HG03097 (cell line): Measurements from ENCODE around the gene ZC3H13.

Source experiments
- ATAC-seq: cut with Tn5 transposase; IDR thresholded peaks from one replicate; pipeline ENCODE4 v1.9.1; 2021; ENCODE audit not compliant: unreplicated experiment, low FRiP score

ZC3H13 gene

GRCh38 chr13:46062185-46062584 lies 9.6 kb upstream of the ZC3H13 start:
- ATAC-seq = no peak

DNA sequence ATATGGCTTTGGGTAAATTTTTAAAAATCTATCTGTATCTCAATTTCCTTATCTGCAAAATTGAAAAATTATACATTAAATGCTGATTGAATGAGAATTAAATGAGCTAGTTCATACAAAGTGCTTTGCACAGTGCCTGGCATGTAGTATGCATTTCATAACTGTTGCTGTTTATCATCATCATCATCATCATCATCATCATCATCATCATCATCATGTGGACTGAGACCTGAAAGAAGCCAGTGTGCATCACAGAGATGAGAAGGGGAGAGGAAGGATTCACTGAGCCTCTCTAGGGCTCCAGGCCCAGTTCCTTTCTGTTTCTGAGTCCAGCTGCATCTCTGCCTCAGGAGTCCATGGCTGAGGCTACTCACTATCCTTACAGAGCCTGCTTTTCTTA lies 6.9 kb upstream of the ZC3H13 start:
- ATAC-seq = no peak

GRCh38 chr13:46058268-46058667 lies 5.7 kb upstream of the ZC3H13 start:
- ATAC-seq = no peak

- no peak for ATAC-seq
Observed at GRCh38 chr13:46057256-46058015, 4.9 kb upstream of the ZC3H13 start.

DNA sequence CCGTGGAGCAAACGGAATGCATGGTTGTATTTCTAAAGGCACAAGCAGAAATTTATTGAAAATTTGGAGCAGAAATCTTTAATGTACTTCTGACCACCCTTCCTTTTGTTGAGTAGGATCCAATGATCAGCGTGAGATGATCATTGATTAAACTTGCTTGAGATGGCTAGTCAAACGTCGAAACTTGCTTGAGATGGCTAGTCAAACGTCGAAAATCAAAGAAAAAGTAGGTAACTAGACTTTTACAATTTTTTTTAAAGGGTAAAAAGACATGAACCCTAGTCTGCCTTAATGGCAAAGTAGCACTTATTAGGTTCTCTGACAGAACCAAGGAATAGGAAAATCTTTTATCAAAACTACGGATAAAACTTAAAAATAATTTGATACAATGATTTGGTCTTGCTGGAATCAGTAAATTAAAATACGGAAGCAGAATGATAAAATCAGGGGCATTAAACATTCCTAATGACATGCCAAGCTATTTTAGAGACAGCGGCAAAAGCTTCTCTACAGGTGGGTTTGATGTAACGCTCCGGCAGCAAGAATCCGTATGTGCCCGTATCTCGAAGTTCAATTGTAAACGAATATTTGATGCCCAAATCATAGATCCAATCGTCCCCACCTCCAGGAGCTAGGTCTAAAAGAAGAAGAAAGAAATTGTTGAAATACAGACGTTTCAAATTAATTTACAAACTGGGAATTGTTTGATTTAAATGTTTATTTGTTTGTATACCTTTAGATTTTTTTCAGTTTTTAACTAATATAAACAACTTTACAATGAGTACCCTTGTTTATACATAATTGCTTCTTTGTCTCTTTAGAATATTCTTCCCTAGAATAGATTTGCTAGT lies 841 bp upstream of the ZC3H13 start:
- no peak for ATAC-seq

DNA sequence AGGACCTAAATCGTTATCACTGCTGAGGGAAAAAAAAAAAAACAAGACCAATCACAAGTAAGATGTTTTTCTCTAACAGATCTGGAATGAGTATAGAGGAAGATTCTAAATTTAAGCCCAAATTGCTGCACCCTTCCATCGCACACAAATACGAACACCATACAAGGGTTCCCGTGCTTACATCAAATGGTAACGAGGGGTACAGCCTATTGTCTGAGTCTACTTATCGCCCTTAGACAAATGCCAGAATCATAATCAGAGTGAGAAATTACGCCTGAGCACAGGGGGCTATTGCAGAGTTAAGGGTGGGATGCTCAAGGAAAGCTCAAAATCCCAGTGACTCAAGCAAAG lies 603 bp downstream of the ZC3H13 start:
- ATAC-seq = no peak

- no peak for ATAC-seq
Observed at GRCh38 chr13:46050771-46051170, 1.8 kb downstream of the ZC3H13 start.

DNA sequence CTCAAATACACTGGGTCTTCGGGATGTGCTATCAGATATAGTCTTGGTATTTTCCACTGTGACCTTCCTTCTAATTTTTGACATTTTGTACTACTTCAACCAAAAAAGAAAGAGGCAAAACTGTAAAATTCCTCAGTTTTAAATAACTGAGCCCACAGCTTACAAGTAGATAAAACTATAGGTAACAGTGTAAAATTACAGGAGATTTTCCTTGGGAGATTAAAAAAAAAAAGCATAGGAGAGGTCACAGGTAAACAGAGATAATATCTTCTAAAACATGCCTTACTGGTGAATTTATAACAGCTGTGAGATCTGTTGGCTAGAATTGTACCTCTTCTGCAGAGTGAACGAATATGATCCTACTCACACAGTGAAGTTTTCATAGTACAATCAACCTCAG lies 7.1 kb downstream of the ZC3H13 start:
- ATAC-seq = no peak

- no peak for ATAC-seq
Observed at GRCh38 chr13:46043647-46044046, 8.9 kb downstream of the ZC3H13 start.

DNA sequence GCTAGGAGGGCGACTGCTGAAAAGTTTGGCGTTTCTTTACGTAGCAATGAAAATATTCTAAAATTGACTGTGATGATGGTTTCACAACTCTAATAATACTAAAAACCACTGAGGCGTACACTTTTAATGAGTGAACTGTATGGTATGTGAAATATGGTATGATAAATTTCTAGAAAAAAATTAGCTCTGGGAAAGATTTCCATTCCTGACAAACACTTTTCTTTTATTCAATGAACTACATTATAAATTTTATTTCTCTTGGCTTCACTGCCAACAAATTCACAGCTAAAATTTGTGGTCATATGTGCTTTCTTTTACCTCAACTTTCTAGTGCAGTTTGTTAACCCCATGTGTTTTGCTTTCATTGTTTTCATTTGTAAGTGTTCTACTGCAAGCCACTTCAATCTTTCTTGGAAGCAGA lies 11.1 kb downstream of the ZC3H13 start:
- ATAC-seq = no peak

- ATAC-seq = no peak
Observed at GRCh38 chr13:46040763-46041162, 11.8 kb downstream of the ZC3H13 start.

DNA sequence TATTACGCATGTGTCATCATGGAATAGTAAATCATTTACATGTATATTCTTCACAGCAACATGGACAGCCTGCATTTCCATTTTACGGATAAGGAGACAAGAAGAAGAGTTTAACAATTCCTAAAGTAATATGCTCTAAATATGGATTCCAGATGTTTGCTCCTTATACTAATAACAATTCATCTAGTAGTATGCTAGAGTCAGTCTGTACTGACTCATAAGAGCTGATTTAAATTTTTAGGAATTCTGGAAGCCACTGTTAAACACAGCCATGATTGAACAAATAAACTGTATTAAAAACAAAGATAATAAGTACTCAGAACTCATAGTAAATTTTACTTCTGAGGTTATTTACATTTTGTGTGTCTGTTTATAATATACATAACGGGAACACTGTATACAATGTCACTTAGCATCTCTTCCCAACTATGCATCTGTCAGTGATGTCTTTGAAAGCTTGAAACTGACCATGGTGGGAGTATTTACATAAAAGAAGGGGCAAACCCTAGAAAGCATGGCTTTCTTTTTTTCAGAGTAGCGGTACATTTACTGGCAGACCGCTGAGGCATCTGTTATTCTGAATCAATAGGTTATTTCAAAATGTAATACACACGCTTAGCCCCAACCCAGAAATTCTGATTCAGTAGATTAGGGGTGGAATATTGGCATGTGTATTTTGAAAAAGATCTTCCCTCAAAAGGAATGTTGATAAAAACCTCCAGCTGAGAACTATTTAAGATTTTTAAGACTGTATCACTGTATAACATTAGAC lies 12.9 kb downstream of the ZC3H13 start:
- ATAC-seq = no peak

DNA sequence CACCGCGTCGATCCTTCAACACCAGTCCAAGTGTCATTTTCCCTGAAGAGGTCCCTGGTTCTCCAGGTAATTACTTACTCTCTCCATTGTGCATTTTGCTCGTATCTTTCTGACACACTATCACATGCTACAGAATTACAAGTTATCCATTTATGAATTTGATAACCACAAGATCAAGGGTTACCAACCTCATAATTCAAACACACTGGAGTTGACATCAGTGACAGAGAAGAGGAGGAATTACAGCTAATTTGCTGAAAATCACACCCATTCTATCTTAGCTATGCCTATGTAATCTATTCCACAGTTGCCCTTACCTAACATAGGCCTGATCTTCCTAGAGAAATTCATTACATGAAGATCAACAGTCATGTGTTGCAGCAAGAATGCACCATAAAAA lies 14.2 kb downstream of the ZC3H13 start:
- no peak for ATAC-seq

DNA sequence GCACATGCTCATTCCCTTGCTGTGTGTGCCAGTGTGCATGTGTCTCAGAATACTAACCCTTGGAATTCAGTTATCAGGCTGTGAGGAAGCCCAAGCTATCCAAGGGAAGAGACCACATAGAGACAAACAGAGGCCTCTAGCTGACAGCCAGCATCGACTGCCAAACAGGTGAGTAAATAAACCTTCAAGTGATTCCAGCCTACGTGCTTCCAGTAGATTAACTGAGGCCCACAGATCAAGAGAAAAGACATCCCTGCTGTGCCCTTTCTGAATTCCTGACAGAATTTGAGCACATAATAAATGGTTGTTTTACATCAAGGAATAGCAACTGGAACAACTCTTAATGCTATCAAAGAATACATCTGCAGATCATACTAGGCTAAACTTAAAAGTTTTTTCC lies 17.5 kb downstream of the ZC3H13 start:
- ATAC-seq = no peak

DNA sequence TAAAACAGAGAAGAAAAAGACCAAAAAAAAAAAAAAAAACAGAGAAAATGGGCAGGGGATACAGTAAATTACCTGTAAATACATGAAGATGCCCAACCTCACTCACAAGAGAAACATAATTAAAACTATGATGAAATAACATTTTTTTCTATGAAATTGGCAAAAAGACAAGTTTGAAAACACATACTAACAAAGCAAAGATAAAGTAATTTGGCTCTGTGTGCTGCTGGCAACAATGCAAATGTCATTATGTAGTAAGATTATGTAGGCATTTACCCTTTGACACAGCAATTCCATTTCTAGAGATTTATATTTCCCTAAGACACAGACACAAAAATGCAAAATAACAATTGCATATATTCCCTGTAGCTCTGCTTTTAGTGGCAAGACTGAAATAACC lies 20.2 kb downstream of the ZC3H13 start:
- ATAC-seq = no peak

GRCh38 chr13:46031581-46032263 lies 20.8 kb downstream of the ZC3H13 start:
- ATAC-seq = no peak

- no peak for ATAC-seq
Observed at GRCh38 chr13:46025157-46025556, 27.4 kb downstream of the ZC3H13 start.

- ATAC-seq = no peak
Observed at GRCh38 chr13:46022481-46022880, 30.1 kb downstream of the ZC3H13 start.

DNA sequence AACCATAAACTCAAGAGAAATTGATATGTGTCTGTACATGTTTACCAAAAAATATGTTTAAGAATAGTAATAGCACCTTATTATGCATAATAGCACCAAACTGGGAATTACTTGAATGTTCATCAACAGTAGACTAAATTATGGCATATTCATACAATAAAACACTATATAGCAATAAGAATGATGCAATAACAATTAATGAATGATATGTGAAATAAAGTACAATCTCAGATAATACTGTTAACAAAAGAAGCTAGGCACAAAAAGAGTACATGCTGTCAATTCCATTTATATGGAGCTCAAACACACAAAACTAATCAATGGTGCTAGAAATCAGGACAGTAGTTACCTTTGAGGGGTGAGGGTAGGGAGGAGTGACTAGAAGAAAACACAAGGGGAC lies 36.3 kb downstream of the ZC3H13 start:
- no peak for ATAC-seq

GRCh38 chr13:46015366-46015765 lies 37.2 kb downstream of the ZC3H13 start:
- ATAC-seq = no peak

DNA sequence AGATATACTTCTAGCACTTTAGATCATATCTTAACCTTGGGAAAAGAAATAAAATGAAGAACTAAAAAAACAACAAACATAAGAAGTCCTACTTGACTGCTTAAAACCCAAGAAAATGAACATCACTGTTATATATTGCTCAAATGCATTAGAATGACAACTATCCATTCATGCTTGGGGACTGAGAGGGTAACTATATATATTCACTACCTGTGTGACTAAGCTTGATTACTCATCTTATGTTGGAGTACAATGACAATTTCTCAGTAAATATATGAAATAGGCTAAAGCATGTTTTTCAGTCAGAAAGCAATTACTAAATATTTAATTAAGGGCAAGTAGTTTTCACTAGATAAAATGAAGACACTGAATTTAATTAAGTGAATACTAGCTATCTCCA lies 40.1 kb downstream of the ZC3H13 start:
- ATAC-seq = no peak
